Central memory CD4-positive, alpha-beta T cell (primary cell): Measurements from ENCODE around the gene LYRM2.
A peak's percentile ranks its signal among the peaks of the same experiment; 100 is the strongest.

Experiments
- DNase-seq: peaks from one replicate; pipeline ENCODE4 v3.0.0; 2022
- total RNA-seq, 3 experiments: gene quantifications; one replicate each; lab custom pipeline; 2026; lab: John Stamatoyannopoulos, UW

LYRM2 gene
- total RNA-seq: 30.7 to 56.6 (median 51.6) reads per million in 3 experiments

- peak; percentile 90 for DNase-seq
Measured at GRCh38 chr6:89638320-89639195, at the start of gene LYRM2. LYRM2 (minus strand) TSS chr6:89638747; CDS start chr6:89638716, 31 bp downstream.

GRCh38 chr6:89688328-89688727 is 49.8 kb upstream of the LYRM2 start:
- no peak for DNase-seq

- no peak for DNase-seq
Measured at GRCh38 chr6:89685311-89685710, 46.8 kb upstream of the LYRM2 start.

GRCh38 chr6:89682991-89683390 is 44.4 kb upstream of the LYRM2 start:
- no peak for DNase-seq

- DNase-seq: no peak
Measured at GRCh38 chr6:89681983-89682564, 43.5 kb upstream of the LYRM2 start.

GRCh38 chr6:89680551-89680950 is 42.0 kb upstream of the LYRM2 start:
- DNase-seq: no peak

GRCh38 chr6:89680150-89680549 is 41.6 kb upstream of the LYRM2 start:
- DNase-seq: no peak

GRCh38 chr6:89679215-89680120 is 40.9 kb upstream of the LYRM2 start:
- no peak for DNase-seq

GRCh38 chr6:89678531-89678930 is 40.0 kb upstream of the LYRM2 start:
- DNase-seq: no peak

GRCh38 chr6:89675949-89676748 is 37.6 kb upstream of the LYRM2 start:
- DNase-seq: no peak

GRCh38 chr6:89670935-89671565 is 32.5 kb upstream of the LYRM2 start:
- DNase-seq: no peak

GRCh38 chr6:89669002-89669401 is 30.5 kb upstream of the LYRM2 start:
- DNase-seq: no peak

- DNase-seq: no peak
Measured at GRCh38 chr6:89667872-89668556, 29.5 kb upstream of the LYRM2 start.

GRCh38 chr6:89662659-89663223 is 24.2 kb upstream of the LYRM2 start:
- DNase-seq: no peak

GRCh38 chr6:89661559-89661958 is 23.0 kb upstream of the LYRM2 start:
- no peak for DNase-seq

GRCh38 chr6:89660981-89661380 is 22.4 kb upstream of the LYRM2 start:
- no peak for DNase-seq

GRCh38 chr6:89657445-89658158 is 19.1 kb upstream of the LYRM2 start:
- no peak for DNase-seq

- DNase-seq: no peak
Measured at GRCh38 chr6:89655122-89655521, 16.6 kb upstream of the LYRM2 start.

GRCh38 chr6:89650579-89650978 is 12.0 kb upstream of the LYRM2 start:
- no peak for DNase-seq

GRCh38 chr6:89649682-89650081 is 11.1 kb upstream of the LYRM2 start:
- no peak for DNase-seq
